GM21786 (cell line): ENCODE data around the gene CAMTA1.
"Not testable (repeated sequence)": the region's sequence is repeated elsewhere in the genome, so short reads cannot be mapped to it uniquely, and the experiment has no call there.

ENCODE experiments used
- ATAC-seq: cut with Tn5 transposase; IDR thresholded peaks from one replicate; pipeline ENCODE4 v1.9.1; 2021; ENCODE audit not compliant: unreplicated experiment

CAMTA1 gene

GRCh38 chr1:7322912-7323311 is 537.7 kb downstream of the CAMTA1 start:
- no peak for ATAC-seq

DNA sequence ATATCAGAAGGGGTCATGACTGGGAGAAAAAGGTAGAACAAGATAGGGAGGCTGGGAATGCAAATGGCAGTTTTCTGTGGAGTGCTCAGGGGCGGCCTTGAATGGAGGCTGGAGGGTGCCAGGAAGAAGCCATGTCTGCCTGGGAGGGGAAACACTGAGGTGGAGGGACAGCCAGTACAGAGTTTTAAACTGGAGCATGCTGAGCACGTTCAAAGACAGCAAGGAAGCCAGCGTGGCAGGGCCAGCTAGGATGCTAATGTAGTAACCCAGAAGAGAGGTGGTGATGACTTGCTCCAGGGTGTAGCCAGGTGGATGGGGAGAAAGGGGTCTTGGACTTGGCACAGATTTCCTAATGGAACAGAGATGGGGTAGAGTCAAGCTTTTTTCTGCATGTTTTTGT is 540.0 kb downstream of the CAMTA1 start:
- ATAC-seq: no peak

DNA sequence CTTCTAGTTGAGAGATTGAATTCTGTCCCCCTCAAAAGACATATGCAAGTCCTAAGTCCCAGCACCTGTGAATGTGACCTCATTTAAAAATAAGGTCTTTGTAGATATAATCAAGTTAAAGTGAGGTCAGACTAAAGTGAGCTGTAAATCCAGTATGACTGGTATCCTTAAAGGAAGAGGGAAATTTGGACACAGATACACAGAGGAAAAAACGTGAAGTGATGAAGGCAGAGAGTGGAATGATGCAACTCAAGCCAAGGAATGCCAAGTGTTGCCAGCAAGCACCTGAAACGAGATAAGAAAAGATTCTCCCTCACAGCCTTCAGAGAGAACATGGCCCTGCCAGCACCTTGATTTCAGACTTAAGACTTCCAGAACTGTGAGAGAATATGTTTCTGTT is 541.1 kb downstream of the CAMTA1 start:
- no peak for ATAC-seq

GRCh38 chr1:7327849-7328248 is 542.6 kb downstream of the CAMTA1 start:
- ATAC-seq: no peak

DNA sequence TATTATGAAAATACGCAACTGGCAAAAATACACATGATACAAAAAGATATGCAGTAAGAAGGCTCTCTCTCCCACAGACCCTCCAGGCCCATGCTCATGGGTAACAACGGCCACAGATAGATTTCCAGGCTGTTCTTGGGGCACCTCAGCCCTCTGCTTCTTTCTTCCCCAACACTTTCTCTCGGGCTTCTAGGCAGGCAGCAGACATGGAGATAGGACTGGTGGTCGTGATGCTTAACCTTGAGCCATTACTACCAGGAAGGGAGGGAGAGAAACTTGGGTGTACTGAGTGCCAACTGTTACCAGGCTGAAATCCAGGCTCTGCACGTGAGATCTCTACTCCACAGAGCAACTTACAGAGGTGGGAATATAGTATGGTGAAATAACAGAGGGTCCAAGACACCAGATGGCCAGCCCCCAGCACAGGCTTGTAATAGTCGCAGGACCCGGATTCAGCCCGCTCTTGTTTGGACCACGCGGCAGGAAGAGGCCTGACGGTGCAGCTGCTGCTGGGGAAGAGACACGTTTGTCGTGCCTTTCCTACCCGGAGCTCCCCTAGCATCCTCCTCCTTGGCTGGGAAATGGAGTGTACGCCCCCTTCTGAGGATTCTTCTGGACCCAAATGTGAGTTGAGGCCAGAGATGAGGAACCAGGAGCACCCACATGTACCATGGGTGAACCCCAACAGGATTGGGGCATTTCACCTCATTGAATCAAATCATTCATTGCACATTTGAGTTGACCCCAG is 544.8 kb downstream of the CAMTA1 start:
- ATAC-seq: no peak

DNA sequence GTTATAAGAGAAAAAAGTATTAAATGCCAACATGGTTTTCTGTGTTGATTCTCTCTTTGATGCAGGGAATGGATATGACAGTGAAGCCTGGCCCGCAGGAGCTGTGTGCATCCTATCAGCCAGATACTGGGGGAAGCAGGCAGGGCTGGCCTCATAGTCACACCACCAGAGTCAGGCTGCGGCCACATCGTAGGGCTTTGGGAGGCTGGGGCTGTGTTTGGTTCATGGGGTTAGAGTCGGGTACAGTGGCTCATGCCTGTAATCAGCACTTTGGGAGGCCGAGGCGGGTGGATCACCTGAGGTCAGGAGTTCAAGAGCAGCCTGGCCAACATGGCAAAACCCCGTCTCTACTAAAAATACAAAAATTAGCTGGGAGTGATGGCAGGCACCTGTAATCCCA is 545.5 kb downstream of the CAMTA1 start:
- ATAC-seq: not testable (repeated sequence)

GRCh38 chr1:7331926-7332535 is 546.8 kb downstream of the CAMTA1 start:
- ATAC-seq: no peak

DNA sequence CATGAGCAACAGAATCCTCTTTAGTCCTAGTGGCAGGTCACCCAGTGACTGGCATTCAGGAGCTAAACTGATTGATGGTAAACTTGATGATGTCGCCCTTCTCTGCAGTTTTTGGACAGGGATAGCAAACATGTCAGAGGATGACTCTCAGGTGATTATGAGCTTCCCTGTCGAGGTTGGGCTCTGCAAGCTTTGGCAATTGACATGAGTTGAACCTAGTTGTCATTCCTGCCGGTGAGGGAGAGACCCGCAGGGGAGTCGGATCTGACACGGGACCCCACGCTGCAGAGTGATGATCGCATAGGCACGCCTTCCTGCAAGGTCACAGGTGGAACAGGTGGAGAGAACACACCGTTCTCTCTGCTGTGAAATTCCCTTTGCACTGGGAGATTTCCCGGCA is 547.8 kb downstream of the CAMTA1 start:
- no peak for ATAC-seq

- no peak for ATAC-seq
Observed at GRCh38 chr1:7333620-7334019, 548.4 kb downstream of the CAMTA1 start.

- ATAC-seq: no peak
Observed at GRCh38 chr1:7334475-7335035, 549.3 kb downstream of the CAMTA1 start.

GRCh38 chr1:7335224-7335879 is 550.1 kb downstream of the CAMTA1 start:
- ATAC-seq: no peak

DNA sequence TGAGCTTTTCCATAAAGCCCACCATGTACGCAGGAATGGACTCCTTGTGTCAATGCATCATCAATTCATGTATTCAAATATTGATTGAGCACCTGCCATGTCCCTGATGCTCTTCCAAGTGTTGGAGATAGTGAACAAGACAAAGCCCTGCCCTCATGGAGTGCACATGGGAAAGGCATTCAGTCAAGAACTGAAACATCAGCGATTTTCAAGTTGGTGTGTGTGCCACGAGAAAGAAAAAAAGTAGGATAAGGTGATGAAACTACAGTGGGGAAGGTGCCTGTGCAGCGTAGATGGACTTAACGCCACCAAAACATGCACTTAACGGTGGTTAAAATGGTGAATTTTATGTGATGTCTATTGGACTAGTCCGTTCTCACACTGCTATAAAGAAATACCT is 553.2 kb downstream of the CAMTA1 start:
- no peak for ATAC-seq

GRCh38 chr1:7339014-7339413 is 553.8 kb downstream of the CAMTA1 start:
- no peak for ATAC-seq

DNA sequence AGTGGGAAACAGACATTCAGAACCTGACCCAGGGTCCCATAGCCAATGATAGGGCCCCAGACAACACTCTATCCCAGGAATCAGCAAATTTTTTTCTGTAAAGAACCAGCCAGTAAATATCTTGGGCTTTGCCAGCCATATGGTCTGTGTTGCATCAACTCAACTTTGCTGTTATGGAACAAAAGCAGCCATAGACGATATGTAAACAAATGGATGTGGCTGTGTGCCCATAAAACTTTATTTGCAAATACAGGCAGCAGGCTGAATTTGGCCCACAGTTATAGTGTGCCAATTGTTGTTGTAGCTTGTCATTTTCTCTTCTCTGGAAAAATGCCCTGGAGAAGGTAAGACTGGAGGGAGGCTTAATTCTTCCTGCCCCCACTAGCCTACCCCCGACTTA is 554.7 kb downstream of the CAMTA1 start:
- no peak for ATAC-seq

DNA sequence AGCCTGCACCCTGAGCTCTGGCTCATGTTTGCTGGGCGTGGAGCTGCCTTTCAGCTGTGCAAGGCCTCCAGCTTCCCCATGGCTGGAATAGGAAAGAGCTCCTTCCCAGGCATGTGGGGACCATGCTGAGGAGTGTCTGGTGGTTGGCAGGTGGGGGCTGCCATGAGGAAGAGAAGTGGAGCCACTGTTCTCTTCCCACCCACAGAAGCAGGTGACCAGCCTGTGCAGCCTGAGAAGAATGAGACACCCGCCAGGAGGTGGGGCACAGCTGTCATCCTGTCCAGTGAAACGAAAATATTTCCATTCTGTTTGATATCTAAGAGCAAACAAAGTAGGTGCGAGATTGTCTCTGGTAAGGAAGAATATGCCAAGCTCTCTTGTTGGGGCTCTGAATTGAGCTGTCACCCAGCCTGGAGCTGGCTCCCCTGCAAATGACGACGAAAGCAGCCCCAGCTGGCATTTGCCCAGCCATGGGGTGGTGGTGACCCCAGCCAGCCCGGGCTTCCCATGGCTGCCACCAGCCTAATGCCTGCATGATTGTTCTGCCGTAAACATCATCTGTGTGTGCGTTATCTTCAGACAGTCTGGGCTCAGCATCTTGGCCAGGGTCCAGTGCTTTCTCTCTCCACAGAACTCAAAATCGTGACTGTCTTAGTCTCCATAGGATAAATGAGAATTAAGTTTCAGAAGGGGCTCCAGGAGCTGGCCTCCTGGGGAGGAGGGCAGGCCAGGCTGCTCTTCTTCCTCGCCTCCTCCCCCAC is 556.1 kb downstream of the CAMTA1 start:
- no peak for ATAC-seq

GRCh38 chr1:7343882-7344281 is 558.6 kb downstream of the CAMTA1 start:
- ATAC-seq: no peak

- no peak for ATAC-seq
Observed at GRCh38 chr1:7344299-7344698, 559.0 kb downstream of the CAMTA1 start.

GRCh38 chr1:7345516-7345915 is 560.3 kb downstream of the CAMTA1 start:
- ATAC-seq: no peak

DNA sequence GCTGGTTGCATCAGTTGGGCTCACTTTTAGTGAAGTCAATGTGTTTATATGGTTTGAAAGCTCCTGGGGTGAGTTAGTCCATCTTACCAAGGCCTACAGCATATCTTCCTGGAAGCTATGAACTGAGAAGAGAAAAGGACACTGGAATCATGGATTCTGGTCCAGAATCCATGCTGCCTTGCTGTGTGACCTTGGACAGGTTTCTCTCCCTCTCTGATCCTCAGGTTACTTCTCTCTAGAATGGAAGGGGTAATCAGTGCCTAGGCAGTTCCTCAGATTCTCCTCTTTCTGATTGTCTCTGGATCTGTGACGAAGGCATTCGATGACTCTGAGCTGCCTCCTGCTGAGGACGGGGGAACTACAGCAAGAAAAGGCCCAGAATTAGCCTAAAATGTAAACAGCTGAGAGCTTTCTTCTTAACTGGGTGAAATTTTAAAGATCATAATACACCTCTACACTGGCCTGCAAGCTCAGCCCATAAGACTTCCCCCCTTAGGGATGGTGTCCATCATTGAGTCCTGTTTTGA is 560.9 kb downstream of the CAMTA1 start:
- no peak for ATAC-seq

DNA sequence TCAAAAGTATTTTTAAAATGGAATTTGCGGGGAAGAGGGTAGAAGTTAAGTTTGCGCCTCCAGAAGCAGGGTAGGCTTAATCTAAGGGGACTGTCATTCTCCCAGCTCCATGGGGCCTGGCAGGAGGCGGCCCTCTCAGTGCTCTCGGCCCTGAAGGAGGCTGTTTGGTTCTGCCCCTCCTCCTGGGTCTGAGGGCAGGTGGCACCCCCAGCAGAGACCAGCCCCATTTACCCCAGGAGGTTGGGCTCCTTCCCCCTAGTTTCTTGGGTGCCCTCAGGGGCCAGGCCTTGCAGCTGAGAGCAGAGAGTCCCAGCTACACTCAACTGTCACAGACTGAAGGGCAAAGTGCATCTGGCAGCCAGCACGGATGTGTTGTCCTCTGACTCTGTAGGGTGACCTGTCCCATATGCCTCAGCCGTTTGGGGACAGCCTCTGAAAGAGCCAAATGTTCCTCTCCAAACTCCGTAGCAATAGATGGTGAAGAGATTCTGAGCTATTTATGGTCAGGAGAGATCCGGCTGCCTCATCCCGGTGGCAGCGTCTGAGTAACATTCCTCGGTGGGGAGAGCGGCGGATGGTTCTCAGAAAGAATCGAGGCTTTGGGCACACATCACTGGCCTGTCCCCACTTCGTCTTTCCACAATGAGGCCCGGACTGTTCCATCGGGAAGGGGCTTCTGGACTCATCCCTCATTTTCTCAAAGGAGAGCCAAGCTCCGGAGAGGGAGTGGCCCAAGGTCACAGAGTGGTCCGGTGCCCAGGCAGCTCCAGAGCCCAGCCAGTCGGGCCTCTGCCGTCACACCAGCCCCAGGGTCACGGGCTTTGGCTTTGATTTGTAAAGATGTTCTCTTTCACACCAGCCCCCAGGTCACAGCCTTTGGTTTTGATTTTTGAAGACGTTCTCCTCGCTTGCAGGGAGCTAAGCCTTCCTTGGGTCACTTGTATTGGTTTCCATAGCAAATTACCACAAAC is 561.6 kb downstream of the CAMTA1 start:
- no peak for ATAC-seq
